NCI-H1436 treated with DMSO at 0.1 percent for 48 hours (cell line): ENCODE data around the gene RUSF1.
"Not testable (repeated sequence)": the region's sequence is repeated elsewhere in the genome, so short reads cannot be mapped to it uniquely, and the experiment has no call there.

Source experiments
- DNase-seq: peaks from one replicate; lab custom pipeline; 2025; lab: John Stamatoyannopoulos, UW

The RUSF1 gene

GRCh38 chr16:31452631-31453106, 55.5 kb downstream of the RUSF1 start:
- DNase-seq = no peak

GRCh38 chr16:31451681-31452351, 56.4 kb downstream of the RUSF1 start:
- DNase-seq = no peak

DNA sequence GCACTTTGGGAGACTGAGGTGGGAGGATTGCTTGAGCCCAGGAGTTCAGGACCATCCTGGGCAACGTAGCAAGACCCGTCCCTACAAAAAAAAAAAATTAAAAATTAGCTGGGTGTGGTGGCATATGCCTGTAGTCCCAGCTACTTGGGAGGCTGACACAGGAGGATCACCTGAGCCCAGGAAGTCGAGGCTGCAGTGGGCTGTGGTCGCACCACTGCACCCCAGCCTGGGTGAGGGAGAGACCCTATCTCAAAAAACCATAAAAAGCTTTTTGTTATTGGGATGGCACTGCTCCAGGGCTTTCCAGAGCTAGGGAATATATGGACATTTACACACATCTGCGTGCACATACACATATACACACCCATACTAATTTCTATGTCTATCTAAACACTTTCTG, 57.0 kb downstream of the RUSF1 start:
- no peak for DNase-seq

- DNase-seq = not testable (repeated sequence)
These were observed 62.3 kb downstream of the RUSF1 start for GRCh38 chr16:31445931-31446330.

DNA sequence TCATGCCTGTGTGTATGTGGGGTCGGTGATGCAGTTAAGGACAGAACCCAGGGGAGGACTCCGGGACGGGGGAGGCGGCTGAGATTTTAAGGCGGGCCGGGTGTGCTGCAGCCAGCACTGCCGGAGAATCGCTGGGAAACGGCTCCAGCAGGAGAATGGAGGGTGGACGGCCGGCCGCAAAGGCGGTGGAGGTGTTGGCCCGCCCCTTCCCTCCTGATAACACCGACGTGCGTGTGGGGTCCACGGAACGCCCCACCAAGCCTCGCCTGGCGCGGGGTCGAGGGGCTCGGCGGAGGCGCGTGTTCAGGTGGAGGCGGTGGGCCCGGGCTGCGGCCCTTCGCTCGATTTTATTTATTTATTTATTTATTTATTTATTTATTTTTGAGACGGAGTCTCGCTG, 66.2 kb downstream of the RUSF1 start:
- no peak for DNase-seq

DNA sequence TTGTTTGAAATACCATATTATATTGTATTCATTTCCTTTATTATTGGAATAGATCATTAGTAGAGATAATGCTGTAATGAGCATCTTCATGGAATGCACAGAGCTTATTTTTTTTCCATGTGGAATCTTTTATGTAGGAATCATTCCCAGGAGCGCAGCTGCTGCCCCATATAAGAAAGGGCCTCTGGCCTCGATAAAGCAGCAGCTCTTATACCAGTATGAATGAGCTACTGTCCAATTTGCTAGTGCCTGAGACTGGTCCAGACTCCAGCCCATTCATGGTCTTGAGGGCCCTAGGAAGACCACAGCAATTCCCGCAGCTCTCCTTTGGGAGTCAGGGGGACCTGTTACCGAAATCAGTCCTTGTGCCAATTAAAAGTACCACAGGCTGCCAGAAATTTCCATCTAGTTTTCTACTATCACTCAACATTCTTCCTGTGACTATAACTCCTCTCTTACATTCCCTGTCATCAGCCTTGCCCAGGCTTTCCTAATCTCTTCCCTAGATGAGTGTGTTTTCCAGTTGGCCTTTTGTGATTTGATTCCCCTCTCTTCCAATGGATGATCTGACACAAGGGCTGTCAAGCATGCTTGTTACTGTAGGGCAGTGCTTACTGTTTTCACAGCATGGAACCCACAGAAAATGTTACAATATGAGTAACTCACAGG, 67.5 kb downstream of the RUSF1 start:
- DNase-seq = no peak

DNA sequence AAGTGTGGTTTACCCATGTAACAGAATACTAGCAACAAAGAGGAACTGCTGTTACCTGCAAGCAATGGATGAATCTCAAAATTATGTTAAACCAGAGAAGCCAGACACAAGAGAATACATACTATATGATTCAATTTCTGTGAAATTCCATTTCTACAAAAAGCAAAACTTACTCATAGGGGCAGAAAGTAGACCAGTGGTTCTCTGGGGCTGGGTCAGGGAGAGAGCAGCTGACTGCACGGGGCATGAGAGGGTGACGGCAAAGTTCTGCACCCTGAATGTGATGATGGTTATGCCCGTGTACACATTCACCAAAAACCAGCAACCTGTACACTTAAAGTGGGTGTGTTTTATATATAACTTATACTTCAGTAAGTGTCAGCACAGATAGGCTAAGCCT, 68.7 kb downstream of the RUSF1 start:
- DNase-seq = no peak
